Glutamatergic neuron (in vitro differentiated cells): Measurements from ENCODE around the gene PAGR1. TPM values are rescaled to one million over a fixed set of nuclear protein-coding genes. Genes with fewer than 3 reads are reported as not detected.

Experiments used
- DNase-seq: peaks from one replicate; pipeline ENCODE4 v3.0.0; 2022
- H3K27ac Mint-ChIP-seq: one replicate; pipeline ENCODE4 v1.8.0; 2020; ENCODE audit warnings: mild to moderate bottlenecking, mixed read lengths, inconsistent platforms; ENCODE audit not compliant: unreplicated experiment
- H3K27me3 Mint-ChIP-seq: one replicate; pipeline ENCODE4 v1.8.0; 2020; ENCODE audit warnings: mild to moderate bottlenecking, moderate library complexity, mixed read lengths, inconsistent platforms; ENCODE audit not compliant: unreplicated experiment
- H3K36me3 Mint-ChIP-seq: one replicate; pipeline ENCODE4 v1.8.0; 2020; ENCODE audit warnings: mild to moderate bottlenecking, mixed read lengths, inconsistent platforms; ENCODE audit not compliant: unreplicated experiment
- H3K4me1 Mint-ChIP-seq: one replicate; pipeline ENCODE4 v1.8.0; 2020; ENCODE audit warnings: mild to moderate bottlenecking, low read depth, mixed read lengths, inconsistent platforms; ENCODE audit not compliant: unreplicated experiment
- H3K4me3 Mint-ChIP-seq: one replicate; pipeline ENCODE4 v1.8.0; 2020; ENCODE audit warnings: mild to moderate bottlenecking, mixed read lengths, inconsistent platforms; ENCODE audit not compliant: unreplicated experiment
- H3K9me3 Mint-ChIP-seq: one replicate; pipeline ENCODE4 v1.8.0; 2020; ENCODE audit warnings: mild to moderate bottlenecking, moderate library complexity, mixed read lengths, inconsistent platforms; ENCODE audit not compliant: unreplicated experiment
- CTCF ChIP-seq: fragments of 200-600 bp; sonication (generic); IDR thresholded peaks from one replicate; pipeline ENCODE4 v1.5.0; 2021; ENCODE audit not compliant: partially characterized antibody, unreplicated experiment
- total RNA-seq: library from RNA; stranded (reverse); fragmentation: NEBNext Ultra II Directional; extraction: Animal tissue kit (Norgen Biotek cat#: 25700); gene quantifications from one replicate; pipeline ENCODE4 v1.2.1, GENCODE V29; 2021; ENCODE audit not compliant: unreplicated experiment

PAGR1 gene
- total RNA-seq, 1 donor from 2014 or later: 110 TPM

DNA sequence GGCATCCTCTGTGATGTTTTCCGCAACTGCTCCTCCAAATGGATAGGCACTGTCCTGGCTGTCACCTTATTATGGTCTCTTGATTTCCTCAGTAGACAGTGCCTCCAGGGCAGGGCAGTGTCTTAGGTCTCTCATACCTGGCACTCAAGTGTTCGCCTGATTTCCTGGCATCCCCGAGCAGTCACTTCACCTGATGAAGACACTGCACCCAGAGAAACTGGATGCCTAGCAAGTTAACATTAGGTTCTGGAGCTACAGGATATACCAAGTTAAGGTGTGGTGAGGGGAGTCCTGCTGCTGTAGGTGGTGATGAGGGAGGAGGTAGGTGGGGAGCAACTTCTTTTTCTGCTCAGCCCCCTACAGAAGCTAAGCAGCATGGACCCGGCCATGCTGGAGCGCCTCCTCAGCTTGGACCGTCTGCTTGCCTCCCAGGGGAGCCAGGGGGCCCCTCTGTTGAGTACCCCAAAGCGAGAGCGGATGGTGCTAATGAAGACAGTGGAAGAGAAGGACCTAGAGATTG, 13.5 kb upstream of the PAGR1 start:
- Mint-ChIP-seq H3K9me3 (peaks cover 11% of the 10 kb centered on the region), H3K27ac (peak overlapping the region; percentile 76), H3K36me3 (no peaks in the 10 kb centered on the region), H3K4me1 (peaks cover 19% of the 10 kb centered on the region), H3K27me3 (peaks cover 16% of the 10 kb centered on the region), H3K4me3 (peak overlapping the region; percentile 40)
- DNase-seq: no peak
- TF ChIP-seq CTCF: no peak

GRCh38 chr16:29804020-29804419, 11.9 kb upstream of the PAGR1 start:
- H3K4me3 Mint-ChIP-seq: peak overlapping the region; percentile 93
- peak overlapping the region; percentile 98 for H3K27ac Mint-ChIP-seq
- peaks cover 24% of the 10 kb centered on the region for H3K27me3 Mint-ChIP-seq
- no peak for TF ChIP-seq CTCF
- no peak for DNase-seq
- H3K36me3 Mint-ChIP-seq: no peaks in the 10 kb centered on the region
- H3K4me1 Mint-ChIP-seq: peaks cover 21% of the 10 kb centered on the region
- peaks cover 17% of the 10 kb centered on the region for H3K9me3 Mint-ChIP-seq

- Mint-ChIP-seq H3K9me3 (peaks cover 17% of the 10 kb centered on the region), H3K27ac (peak overlapping the region; percentile 100), H3K4me1 (peaks cover 21% of the 10 kb centered on the region), H3K27me3 (peaks cover 24% of the 10 kb centered on the region), H3K36me3 (no peaks in the 10 kb centered on the region), H3K4me3 (peak overlapping the region; percentile 100)
- no peak for DNase-seq
- TF ChIP-seq CTCF: no peak
These were observed 11.3 kb upstream of the PAGR1 start for GRCh38 chr16:29804455-29805231.

DNA sequence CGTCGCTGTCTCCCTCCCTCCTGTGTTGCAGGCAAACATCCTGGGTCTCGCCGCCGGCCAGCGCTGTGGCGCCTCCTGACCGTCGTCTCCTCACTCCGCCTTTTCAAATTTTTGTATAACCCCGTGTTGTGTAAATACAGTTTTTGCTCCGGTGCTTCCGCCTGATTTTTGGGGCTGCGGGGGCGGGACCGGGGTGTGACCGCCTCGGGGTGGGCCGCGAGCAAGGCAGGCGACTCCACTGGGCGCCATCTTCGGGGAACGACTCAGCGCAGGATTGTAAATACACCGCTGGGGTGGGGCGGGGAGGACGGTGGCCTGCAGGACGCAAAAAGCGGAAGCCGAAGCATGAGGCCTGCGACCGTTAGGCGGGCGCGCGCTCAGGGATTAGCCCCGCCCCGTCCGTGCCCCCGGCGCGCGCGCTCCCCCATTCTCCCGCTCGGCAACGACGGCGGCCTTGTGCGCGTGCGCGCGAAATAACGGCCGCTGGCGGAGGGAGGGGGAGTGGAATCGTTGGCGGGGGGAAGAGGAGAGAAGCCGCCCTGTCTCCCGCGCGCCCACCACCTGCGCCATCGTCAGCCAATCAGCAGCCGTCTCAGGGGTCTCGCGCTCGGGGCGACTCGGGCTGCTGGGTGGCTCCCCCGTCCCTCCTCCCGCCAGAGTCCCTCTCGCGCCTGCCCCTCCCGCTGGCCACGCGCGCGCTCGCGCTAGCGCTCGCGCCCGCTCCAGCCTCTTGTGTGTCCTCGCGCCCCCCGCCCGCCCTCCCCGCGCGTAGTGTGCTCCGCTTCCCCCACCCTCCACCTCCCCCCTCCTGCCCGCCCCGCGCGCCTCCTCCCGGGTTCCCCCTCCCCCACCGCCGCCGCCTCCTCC, 10.5 kb upstream of the PAGR1 start:
- peak; percentile 99 for DNase-seq
- peaks cover 25% of the 10 kb centered on the region for H3K4me1 Mint-ChIP-seq

More for the DNA sequence above, 10.5 kb upstream of the PAGR1 start:
- TF ChIP-seq CTCF: no peak
- peaks cover 24% of the 10 kb centered on the region for H3K27me3 Mint-ChIP-seq
- H3K9me3 Mint-ChIP-seq: peaks cover 17% of the 10 kb centered on the region
- peak overlapping the region; percentile 100 for H3K4me3 Mint-ChIP-seq
- H3K27ac Mint-ChIP-seq: peak overlapping the region; percentile 100
- no peaks in the 10 kb centered on the region for H3K36me3 Mint-ChIP-seq
